HG02852 (cell line): Measurements from ENCODE around the gene UCK1.

ENCODE experiments used
- ATAC-seq: cut with Tn5 transposase; IDR thresholded peaks from one replicate; pipeline ENCODE4 v1.9.1; 2021; ENCODE audit warnings: mild to moderate bottlenecking, moderate library complexity; ENCODE audit not compliant: unreplicated experiment

UCK1 gene

DNA sequence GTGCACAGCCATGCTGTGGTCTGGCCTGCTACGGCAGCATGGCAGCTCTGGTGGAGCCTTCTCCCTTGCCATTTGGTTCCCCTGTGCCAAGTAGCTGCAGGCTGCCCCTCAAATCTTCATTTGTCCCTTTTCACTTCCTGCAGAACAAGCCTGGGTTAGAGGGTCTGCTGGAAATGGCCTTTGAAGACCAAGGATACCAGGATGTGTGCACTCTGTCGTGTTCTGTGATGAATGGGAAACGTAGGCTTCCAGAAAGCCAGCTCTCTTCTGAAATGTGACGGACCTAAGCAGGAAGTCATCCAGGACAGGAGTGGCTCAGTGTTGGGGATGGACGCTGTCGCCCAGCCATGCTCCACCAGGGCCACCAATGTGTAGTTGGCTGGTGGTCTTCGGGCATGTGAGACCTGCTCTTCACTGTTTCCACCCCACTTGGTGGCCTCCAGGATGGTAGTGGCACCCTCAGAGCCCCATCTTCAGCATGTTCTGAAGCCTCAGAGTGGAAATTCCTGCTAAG, 31.8 kb downstream of the UCK1 start:
- ATAC-seq: no peak

DNA sequence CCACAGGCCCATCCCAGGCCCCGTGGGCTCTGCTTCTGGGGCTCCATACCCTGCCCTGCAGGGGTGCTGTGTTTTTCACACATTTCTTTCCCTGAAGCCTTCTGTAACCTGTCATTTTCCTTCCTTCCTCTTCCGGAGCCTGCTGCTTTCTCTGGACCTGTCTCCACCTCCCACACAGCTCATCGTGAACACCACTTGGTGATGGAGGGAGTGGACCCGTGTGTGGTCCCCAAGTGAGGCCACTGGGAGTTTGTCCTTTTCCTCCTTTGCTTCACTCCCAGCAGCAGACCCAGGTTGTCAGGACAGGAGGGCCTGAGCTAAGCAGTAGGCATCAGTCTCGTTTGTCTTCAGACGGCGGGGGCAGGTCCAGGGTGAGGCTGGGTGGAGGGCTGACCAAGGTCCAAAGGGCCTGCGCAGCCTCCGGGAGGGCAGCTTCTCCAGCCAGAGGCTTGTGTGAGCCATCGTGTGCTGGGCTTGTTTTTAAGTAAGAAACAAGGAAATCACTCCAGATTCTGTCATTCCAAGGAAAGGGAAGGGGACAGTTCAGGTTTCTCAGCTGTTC, 34.1 kb downstream of the UCK1 start:
- no peak for ATAC-seq

DNA sequence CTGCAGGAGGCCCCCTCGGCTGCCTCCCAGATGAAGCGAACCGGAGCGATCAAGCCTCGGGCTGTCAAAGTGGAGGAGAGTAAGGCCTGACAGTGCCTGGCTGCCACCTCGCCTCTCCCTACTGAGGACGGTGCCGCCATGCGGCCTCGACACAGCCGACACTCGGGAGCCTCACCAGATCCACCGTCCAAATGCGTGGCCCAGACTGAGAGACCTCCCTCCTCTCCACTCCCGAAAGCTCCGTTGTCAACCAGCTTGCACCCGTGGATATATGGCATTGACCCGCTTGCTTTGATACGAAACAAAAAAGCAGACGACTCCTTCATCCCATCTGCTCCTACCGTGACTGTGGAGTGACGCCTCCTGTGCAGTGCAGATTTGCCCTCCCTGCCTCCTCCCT, 35.3 kb downstream of the UCK1 start:
- no peak for ATAC-seq

DNA sequence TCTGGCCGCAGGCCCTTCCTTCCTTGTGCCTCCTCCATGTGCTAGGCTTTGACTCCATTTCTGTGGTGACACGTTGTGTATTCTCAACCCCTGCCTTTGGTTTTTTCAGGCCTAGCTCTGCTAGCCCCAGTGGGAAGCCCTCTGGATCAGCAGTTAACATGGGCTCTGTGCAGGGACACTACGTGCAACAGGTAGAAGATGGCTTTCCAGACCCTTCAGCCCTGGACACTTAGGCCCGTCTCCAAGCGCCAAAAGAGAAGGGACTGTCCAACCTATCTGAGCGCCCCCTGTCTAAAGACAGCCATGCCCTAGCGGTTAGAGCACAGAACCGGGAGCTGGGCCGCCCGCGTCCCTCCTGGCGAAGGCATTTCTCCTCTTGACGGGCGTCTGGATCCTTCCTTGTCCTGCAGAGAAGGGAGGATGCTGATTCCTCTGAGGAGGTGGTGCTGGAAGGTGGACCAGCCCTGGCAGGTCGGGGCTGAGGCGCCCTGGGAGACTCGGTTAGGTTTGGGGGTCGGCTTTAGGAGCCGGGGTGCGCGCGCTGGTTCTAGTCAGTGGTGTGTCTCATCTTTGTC, 36.7 kb downstream of the UCK1 start:
- ATAC-seq: no peak

- no peak for ATAC-seq
Observed at GRCh38 chr9:131492070-131492469, 39.0 kb downstream of the UCK1 start.

GRCh38 chr9:131491001-131491710, 39.9 kb downstream of the UCK1 start:
- no peak for ATAC-seq

DNA sequence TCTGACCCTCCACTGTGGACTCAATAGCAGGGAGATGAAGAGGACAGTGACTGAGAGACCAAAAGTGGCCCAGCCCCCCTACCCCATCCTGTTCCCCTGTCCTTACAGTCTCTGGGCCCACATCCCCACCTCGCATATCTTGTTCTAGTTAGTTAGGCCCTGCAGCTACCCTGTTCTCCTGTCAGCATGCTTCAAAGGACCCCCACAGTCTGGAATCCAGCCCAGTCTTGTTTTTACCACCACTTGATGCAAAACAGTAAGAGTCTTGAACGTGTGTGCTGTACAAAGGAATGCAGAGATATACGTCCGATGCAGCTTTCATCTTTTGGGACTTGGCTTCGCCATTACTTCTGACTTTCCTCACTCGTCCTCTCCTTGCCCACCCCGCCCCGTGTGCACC, 40.5 kb downstream of the UCK1 start:
- no peak for ATAC-seq

DNA sequence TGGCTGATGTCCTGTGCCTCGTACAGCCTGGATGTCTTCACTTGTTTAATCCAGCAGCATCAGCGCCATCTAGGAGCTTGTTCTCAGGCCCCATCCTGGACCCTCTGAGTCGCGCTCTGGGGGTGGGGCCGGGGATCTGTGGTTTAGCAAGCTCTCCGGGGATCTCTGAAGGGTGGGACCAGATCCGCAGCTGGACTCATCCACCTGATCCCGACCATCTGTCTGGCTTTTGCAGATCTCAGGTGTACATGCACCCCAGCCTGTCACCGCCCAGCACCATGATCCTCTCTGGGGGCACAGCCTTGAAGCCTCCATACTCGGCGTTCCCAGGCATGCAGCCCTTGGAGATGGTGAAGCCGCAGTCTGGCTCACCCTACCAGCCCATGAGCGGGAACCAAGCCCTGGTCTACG, 43.4 kb downstream of the UCK1 start:
- ATAC-seq: no peak

GRCh38 chr9:131487001-131487400, 44.1 kb downstream of the UCK1 start:
- no peak for ATAC-seq

DNA sequence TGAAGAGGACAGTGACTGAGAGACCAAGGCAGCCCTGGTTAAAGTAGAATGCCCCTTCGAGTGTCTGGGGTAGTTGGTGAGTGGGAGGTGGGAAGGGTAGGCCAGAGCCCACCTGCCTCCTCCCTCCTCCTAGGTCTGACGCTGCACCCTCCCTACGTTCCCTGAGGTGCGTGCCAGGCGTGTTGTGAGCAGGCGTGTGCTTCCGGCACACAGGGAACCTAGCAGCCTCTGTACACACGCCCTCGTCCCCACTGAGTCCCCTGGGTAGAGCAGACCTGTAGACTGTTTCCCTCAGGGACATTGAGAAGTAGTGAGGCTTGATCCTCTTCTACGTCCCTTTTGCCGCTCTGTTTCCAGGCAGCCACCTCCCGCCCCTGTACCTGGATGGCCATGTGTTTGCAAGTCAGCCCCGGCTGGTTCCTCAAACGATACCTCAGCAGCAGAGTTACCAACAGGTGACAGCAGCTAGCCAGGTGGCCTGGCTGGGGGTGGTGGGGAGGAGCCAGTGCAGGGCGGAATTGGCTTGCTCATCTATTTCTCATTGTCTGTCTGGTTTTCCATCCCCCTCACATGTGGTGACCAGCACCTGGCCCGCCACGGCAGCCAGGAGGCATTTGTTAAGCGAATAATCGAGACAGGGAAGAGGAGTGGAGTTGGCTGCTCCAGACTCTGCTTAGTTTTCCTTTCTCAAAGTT, 45.2 kb downstream of the UCK1 start:
- no peak for ATAC-seq

DNA sequence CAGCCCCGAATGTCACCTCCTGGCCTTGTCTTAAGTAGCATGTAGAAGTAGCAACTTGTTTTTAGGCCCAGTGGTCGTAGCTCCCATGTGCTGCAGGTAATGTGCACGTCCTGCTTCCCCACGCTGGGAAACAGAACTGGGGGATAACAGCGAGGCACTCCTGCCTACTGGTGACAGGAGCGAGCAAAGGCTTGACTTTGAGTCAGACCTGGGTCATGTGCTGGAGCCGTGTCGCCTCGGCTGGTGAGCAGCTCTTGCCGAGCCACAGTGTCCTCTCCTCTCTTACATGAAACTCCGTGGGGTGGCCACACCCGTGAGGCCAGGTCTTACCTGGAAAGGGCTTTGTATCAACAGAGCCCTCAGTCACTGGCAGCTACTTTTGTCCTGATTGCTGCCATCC, 45.9 kb downstream of the UCK1 start:
- no peak for ATAC-seq

- no peak for ATAC-seq
Observed at GRCh38 chr9:131484560-131485185, 46.4 kb downstream of the UCK1 start.

GRCh38 chr9:131484051-131484445, 47.0 kb downstream of the UCK1 start:
- ATAC-seq: no peak

DNA sequence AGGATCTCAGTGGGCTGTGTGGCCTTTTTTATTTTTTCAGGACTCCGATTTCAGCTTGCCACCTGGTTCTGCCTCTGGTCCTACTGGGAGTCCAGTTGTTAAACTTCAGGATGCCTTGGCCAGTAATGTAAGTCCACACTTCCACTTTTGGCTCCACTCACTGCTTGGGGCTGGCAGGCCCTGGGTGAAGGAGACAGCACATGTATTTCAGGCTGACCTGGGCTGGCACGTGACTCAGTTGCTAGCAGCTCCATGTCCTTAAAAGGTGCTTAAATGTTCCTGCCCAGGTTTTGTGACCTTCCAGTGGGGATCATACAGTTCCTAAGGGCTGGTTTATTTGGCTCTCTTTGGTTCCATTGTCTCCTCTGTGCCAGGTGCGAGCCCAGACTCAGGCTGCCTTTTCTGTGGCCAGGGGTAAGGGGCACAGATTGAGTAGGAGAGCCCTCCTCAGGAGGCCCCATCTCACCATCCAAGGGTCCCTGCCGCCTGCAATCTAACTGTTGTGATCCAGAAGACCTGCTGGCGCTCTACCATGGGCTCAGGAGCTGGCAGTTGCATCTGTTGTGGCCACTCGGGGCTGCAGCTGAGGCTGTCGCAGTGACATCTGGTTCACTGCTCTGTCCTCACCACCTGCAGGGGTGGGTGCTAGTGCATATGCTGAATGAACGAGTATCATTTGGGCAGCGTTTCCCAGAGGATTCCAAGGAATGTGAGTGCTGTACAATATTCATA, 47.6 kb downstream of the UCK1 start:
- no peak for ATAC-seq

DNA sequence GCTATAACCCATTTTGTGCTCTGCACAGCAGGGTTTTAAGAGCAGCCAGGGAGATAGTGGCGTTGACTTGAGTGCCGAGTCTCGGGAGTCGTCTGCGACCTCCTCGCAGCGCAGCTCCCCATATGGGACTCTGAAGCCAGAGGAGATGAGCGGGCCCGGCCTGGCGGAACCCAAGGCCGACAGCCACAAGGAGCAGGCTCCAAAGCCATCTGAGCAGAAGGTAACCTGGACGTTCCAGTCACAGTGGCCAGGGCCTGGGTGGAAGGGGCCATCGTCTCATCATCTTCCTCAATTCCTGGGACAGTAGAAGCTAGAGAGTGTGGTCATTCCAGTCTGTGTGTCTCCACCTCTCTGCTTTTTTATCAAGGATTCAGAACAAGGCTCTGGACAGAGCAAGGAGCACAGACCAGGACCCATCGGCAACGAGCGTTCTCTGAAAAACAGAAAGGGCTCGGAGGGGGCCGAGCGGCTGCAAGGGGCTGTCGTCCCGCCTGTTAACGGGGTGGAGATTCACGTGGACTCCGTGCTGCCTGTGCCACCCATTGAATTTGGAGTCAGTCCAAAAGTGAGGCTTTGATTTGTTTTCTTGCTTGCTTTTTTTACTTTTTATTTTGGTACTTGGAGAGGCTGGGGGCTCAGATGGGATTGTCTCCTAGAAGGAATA, 48.6 kb downstream of the UCK1 start:
- ATAC-seq: no peak

GRCh38 chr9:131481441-131482342, 49.4 kb downstream of the UCK1 start:
- no peak for ATAC-seq

DNA sequence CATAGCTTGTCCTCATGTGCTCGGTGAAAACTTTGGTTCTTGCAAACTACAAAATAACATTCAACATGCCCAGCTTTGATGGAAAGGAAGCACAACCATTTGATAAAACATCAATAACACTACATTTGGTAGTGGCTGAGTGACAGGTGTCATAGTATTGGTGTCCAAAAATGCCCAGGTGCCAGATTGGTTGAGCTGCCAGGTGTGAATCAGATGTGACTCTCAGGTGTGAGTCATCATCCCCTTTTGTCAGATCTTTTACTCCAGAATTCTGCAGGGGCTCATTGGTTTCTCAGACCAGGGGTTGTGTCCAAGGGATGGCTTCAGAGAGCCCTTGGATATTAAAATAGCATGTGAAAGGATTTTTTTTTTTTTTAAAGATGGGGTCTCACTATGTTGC, 50.8 kb downstream of the UCK1 start:
- no peak for ATAC-seq

GRCh38 chr9:131478911-131479310, 52.2 kb downstream of the UCK1 start:
- no peak for ATAC-seq

DNA sequence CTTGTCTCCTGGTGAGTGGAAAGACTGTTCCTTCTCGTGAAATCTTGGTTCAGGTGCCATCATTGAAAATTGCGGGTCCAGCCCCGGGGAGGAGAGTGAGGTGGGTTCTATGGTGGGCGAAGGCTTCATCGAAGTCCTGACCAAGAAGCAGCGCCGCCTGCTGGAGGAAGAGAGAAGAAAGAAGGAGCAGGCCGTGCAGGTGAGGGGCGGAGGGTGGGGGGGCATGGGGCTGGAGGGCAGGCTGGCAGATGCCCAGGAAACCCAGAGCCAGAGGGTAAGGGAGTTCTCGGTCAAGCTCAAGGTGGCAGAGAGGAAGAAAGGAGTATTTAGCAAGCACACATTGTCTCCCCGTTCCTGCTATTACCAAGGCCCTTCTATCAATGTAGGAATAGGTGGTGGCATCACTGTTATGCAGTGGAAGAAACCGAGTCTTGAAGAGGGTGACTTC, 52.6 kb downstream of the UCK1 start:
- no peak for ATAC-seq
